DMS153 treated with DMSO at 0.1 percent for 48 hours (cell line): ENCODE results near the gene PCDHB14.

Experiments
- DNase-seq: peaks from one replicate; lab custom pipeline; 2025; ENCODE audit not compliant: unreplicated experiment; lab: John Stamatoyannopoulos, UW

The PCDHB14 gene

GRCh38 chr5:141269195-141269594 is 46.1 kb downstream of the PCDHB14 start:
- DNase-seq = no peak

- no peak for DNase-seq
Observed at GRCh38 chr5:141272906-141273305, 49.8 kb downstream of the PCDHB14 start.
